Activated naive CD4-positive, alpha-beta T cell treated with anti-CD3 and anti-CD28 coated beads, Interleukin-2, amount 50 U/mL, for 24 hours (primary cell): ENCODE measurements around the gene MZF1.
"Not testable (repeated sequence)": the region's sequence is repeated elsewhere in the genome, so short reads cannot be mapped to it uniquely, and the experiment has no call there.

Experiments used
- H3K27ac Mint-ChIP-seq: one replicate; pipeline ENCODE4 v1.8.0; 2021; ENCODE audit warnings: mild to moderate bottlenecking, mixed read lengths
- H3K27me3 Mint-ChIP-seq: one replicate; pipeline ENCODE4 v1.8.0; 2021; ENCODE audit warnings: mixed read lengths
- H3K36me3 Mint-ChIP-seq: one replicate; pipeline ENCODE4 v1.8.0; 2021; ENCODE audit warnings: mixed read lengths
- H3K4me1 Mint-ChIP-seq: one replicate; pipeline ENCODE4 v1.8.0; 2021; ENCODE audit warnings: mixed read lengths
- H3K4me3 Mint-ChIP-seq: one replicate; pipeline ENCODE4 v1.8.0; 2021; ENCODE audit warnings: mild to moderate bottlenecking, mixed read lengths
- H3K9me3 Mint-ChIP-seq: one replicate; pipeline ENCODE4 v1.8.0; 2021; ENCODE audit warnings: mixed read lengths

Gene MZF1

DNA sequence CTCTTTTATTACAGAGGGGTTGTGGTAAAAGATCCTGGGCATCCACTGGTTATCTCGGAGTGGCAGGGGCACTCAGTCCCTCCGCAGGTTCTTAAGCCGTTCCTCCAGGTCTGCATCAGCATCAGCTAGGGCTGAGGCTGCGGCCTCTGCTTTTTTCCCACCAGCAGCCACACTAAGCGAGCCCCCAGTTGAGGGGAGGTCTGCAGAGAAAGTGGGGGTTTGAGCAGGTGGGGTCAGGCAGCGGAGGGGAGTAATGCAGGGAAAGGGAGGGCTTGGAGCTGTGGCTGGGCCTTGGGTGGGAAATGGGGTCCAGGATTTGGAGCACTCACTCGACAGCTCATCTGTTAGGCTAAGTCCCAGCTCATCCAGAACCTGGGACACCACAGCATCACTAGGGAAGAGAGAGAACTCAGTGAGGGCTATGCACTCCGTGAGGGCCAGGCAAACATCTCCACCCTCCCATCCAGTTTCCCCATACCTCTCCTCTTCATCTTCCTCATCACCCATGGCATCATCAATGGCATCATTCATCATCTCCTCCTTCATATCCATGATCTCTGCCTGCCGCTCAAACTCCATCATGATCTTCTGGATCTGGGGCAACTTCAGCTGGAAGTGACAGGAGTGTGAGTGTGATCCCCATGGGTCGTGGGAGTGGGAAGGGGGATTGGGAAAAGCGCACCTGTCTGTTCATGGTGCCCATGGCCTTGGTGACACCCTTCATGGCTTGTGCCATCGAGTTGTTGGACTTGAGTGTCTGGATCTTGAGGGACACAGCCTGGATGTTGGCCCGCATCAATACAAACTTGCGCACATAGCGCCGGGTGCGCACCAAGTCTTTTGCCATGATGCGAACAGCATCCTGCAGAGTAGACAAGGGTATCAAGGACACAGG lies 21.3 kb downstream of the MZF1 start:
- Mint-ChIP-seq H3K27me3 (no peaks in the 10 kb centered on the region), H3K4me1 (peaks cover 36% of the 10 kb centered on the region), H3K4me3 (no peak overlapping the region), H3K36me3 (peaks cover 23% of the 10 kb centered on the region), H3K27ac (no peak overlapping the region), H3K9me3 (no peaks in the 10 kb centered on the region)

DNA sequence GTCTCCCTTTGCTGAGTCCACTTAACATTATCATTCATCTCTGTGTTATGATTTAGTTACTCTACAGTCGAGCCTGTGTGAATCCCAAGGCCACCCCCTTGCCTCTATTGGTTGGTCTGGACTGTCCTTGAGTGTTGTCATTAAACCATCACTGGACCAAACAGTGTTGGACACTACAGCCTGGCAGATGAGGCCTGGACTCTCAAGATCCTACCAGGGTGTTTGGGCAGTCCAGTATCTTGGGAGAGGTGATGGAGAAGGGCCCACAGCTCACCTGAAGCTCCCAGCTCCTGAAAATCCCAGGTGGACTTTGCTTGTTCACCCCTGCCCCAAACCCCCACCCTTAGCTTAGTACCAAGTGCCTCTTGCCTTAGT lies 22.0 kb downstream of the MZF1 start:
- no peaks in the 10 kb centered on the region for H3K9me3 Mint-ChIP-seq
- peaks cover 24% of the 10 kb centered on the region for H3K36me3 Mint-ChIP-seq
- no peaks in the 10 kb centered on the region for H3K27me3 Mint-ChIP-seq
- peaks cover 36% of the 10 kb centered on the region for H3K4me1 Mint-ChIP-seq
- H3K27ac Mint-ChIP-seq, result no peak overlapping the region
- H3K4me3 Mint-ChIP-seq, result no peak overlapping the region

DNA sequence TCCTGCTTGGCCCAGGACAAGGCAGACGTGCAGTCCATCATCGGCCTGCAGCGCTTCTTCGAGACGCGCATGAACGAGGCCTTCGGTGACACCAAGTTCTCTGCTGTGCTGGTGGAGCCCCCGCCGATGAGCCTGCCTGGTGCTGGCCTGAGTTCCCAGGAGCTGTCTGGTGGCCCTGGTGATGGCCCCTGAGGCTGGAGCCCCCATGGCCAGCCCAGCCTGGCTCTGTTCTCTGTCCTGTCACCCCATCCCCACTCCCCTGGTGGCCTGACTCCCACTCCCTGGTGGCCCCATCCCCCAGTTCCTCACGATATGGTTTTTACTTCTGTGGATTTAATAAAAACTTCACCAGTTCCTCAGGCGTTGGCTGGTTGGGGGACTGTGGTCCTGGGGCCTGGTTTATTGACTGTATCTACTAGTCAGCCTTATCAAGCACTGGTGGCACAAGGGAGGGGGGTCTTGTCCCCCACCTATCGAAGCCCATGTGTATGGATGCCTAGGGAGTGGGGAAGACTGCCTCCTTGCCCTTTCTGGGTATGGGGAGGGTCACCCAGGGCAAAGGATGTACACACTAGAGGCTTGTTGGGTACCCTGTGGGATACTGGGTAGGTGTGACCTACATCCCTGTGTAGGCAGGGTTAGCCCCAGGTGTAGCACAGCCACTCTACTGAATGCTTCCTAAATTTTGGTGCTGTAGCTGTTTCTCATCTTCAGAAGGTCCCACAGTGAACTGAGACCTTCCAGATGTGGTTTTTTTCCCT lies 22.6 kb downstream of the MZF1 start:
- Mint-ChIP-seq H3K9me3 (no peaks in the 10 kb centered on the region), H3K27ac (peak overlapping the region; percentile 35), H3K36me3 (peaks cover 29% of the 10 kb centered on the region), H3K27me3 (no peaks in the 10 kb centered on the region), H3K4me3 (no peak overlapping the region), H3K4me1 (peaks cover 40% of the 10 kb centered on the region)

DNA sequence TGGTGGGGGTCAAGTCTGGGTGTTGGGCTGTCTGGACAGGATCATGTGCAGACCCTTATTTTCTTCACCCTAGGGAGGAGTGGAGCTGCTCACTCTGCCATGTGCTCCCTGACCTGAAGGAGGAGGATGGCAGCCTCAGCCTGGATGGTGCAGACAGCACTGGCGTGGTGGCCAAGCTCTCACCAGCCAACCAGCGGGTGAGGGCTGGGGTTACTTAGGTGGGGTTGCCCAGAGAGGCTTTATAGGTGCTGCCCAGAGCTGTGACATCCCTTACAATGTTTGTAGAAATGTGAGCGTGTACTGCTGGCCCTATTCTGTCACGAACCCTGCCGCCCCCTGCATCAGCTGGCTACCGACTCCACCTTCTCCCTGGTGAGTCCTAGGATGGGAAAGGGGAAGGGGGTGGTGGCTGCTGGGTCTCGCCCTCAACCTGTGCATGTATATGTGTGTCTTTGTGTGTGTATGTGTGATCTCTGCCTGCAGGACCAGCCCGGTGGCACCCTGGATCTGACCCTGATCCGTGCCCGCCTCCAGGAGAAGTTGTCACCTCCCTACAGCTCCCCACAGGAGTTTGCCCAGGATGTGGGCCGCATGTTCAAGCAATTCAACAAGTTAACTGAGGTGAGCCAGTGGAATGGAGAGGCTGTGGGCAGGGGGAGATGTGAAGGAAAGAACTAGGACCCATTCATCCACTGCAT lies 23.3 kb downstream of the MZF1 start:
- H3K4me3 Mint-ChIP-seq, result no peak overlapping the region

DNA sequence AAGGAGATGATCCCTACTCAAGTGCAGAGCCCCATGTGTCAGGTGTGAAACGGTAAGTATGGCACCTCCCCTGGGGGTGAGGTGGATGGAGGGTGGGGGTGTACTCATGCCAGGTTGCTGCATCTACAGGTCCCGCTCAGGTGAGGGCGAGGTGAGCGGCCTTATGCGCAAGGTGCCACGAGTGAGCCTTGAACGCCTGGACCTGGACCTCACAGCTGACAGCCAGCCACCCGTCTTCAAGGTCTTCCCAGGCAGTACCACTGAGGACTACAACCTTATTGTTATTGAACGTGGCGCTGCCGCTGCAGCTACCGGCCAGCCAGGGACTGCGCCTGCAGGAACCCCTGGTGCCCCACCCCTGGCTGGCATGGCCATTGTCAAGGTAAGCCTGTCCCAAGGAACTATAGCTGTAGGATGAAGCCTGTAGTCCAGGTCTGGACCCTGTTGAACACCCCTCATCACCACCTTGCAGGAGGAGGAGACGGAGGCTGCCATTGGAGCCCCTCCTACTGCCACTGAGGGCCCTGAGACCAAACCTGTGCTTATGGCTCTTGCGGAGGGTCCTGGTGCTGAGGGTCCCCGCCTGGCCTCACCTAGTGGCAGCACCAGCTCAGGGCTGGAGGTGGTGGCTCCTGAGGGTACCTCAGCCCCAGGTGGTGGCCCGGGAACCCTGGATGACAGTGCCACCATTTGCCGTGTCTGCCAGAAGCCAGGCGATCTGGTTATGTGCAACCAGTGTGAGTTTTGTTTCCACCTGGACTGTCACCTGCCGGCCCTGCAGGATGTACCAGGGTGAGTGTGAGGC lies 24.1 kb downstream of the MZF1 start:
- Mint-ChIP-seq H3K27me3 (no peaks in the 10 kb centered on the region), H3K4me1 (peaks cover 33% of the 10 kb centered on the region), H3K27ac (peak overlapping the region; percentile 90), H3K9me3 (no peaks in the 10 kb centered on the region), H3K36me3 (peaks cover 33% of the 10 kb centered on the region), H3K4me3 (no peak overlapping the region)

More for the DNA sequence above, 23.3 kb downstream of the MZF1 start:
- no peaks in the 10 kb centered on the region for H3K9me3 Mint-ChIP-seq
- H3K36me3 Mint-ChIP-seq, result peaks cover 33% of the 10 kb centered on the region
- H3K27ac Mint-ChIP-seq, result peak overlapping the region; percentile 90
- peaks cover 34% of the 10 kb centered on the region for H3K4me1 Mint-ChIP-seq
- H3K27me3 Mint-ChIP-seq, result no peaks in the 10 kb centered on the region

DNA sequence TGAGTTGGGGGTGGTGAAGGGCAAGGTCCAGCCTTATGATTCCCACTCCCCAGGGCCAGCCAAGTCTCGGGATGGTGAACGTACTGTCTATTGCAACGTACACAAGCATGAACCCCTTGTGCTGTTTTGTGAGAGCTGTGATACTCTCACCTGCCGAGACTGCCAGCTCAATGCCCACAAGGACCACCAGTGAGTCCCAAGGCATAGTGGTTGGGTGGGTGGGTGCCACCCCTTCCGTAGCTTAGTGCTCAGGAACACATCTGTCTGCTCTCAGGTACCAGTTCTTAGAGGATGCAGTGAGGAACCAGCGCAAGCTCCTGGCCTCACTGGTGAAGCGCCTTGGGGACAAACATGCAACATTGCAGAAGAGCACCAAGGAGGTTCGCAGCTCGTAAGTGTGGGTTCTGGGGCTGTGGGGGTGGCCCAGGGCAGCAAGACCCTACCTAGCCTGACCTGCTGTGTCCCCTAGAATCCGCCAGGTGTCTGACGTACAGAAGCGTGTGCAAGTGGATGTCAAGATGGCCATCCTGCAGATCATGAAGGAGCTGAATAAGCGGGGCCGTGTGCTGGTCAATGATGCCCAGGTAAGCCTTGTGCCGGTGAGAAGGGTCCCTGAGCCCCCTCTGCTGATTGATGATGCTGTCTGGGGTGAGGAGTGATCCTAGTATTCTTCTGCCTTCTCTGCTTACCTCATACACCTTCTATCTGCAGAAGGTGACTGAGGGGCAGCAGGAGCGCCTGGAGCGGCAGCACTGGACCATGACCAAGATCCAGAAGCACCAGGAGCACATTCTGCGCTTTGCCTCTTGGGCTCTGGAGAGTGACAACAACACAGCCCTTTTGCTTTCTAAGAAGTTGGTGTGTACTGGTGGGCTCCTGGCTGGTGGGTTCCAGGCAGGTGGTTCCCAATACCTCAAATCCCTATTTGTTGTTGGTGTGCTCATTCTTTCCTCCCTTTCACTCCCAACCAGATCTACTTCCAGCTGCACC lies 25.5 kb downstream of the MZF1 start:
- H3K27me3 Mint-ChIP-seq, result no peaks in the 10 kb centered on the region
- no peaks in the 10 kb centered on the region for H3K9me3 Mint-ChIP-seq
- H3K27ac Mint-ChIP-seq, result peak overlapping the region; percentile 36
- H3K4me1 Mint-ChIP-seq, result peaks cover 29% of the 10 kb centered on the region
- peak overlapping the region; percentile 96 for H3K4me3 Mint-ChIP-seq
- peaks cover 26% of the 10 kb centered on the region for H3K36me3 Mint-ChIP-seq

DNA sequence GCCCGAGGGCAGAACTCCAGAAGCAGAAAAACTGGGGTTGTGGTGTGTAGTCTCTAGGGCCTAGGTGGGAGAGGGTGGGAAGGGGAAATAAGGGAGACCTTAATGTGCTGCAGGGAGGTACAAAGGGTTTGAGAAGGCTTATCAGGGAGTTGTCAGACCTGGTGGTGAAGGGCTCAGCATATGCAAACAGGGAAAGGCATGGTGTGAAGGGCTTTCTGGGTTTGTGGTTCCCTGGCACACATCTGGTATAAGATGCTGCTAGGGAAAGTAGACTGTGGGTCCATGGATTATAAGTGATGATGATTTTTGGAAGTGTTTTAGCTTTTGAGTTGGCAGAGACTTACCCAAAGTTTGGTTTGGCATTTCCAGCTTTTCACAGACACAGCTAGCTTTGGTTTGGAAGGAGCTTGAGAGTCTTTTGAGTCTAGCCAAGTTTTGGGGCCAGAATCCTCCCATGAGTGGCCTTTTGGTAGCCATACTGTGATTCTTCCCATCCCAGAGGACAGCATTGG lies 27.1 kb downstream of the MZF1 start:
- Mint-ChIP-seq H3K4me1 (peaks cover 26% of the 10 kb centered on the region), H3K27me3 (no peaks in the 10 kb centered on the region), H3K36me3 (peaks cover 23% of the 10 kb centered on the region), H3K9me3 (no peaks in the 10 kb centered on the region), H3K4me3 (peak overlapping the region; percentile 96), H3K27ac (peak overlapping the region; percentile 95)

DNA sequence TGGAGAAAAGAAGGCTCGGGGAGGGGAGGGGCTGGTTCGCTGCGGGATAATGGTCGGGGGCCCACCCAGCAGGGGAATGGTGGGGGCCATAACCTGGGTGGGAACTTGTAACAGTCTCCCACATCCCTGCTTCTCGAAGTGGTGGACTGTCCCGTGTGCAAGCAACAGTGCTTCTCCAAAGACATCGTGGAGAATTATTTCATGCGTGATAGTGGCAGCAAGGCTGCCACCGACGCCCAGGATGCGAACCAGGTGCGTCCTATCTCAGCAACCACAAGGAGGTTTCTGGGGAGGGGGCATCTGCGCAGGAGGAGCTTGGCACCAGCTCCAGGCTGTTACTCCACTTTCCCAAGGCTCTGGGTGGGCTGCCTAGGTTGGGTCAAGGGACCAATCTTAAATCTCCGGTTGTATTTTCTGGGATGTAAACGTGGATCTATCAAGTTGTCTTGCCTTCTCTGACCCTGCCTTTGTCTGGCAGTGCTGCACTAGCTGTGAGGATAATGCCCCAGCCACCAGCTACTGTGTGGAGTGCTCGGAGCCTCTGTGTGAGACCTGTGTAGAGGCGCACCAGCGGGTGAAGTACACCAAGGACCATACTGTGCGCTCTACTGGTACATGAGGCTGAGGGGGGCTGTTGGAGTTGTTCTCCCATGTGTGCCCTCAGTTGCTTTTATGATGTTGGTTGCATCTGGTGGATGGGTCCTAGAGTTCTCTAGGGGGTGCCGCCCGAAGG lies 27.7 kb downstream of the MZF1 start:
- Mint-ChIP-seq H3K4me1 (peaks cover 26% of the 10 kb centered on the region), H3K9me3 (no peaks in the 10 kb centered on the region), H3K27me3 (no peaks in the 10 kb centered on the region), H3K4me3 (peak overlapping the region; percentile 96), H3K27ac (peak overlapping the region; percentile 95), H3K36me3 (peaks cover 22% of the 10 kb centered on the region)

DNA sequence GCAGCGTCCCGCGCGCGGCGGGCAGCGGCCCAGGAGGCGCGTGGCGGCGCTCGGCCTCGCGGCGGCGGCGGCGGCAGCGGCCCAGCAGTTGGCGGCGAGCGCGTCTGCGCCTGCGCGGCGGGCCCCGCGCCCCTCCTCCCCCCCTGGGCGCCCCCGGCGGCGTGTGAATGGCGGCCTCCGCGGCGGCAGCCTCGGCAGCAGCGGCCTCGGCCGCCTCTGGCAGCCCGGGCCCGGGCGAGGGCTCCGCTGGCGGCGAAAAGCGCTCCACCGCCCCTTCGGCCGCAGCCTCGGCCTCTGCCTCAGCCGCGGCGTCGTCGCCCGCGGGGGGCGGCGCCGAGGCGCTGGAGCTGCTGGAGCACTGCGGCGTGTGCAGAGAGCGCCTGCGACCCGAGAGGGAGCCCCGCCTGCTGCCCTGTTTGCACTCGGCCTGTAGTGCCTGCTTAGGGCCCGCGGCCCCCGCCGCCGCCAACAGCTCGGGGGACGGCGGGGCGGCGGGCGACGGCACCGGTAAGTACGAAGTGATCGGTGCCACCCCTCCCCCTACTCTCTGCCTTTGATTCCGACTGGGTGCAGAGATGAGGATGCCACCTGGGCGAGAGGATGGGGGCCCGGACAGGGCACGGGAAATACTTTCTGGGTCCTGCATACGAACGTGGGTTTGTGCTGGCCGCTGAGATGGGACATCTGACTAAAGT lies 28.4 kb downstream of the MZF1 start:
- Mint-ChIP-seq H3K36me3 (peaks cover 20% of the 10 kb centered on the region), H3K4me1 (peaks cover 26% of the 10 kb centered on the region)

DNA sequence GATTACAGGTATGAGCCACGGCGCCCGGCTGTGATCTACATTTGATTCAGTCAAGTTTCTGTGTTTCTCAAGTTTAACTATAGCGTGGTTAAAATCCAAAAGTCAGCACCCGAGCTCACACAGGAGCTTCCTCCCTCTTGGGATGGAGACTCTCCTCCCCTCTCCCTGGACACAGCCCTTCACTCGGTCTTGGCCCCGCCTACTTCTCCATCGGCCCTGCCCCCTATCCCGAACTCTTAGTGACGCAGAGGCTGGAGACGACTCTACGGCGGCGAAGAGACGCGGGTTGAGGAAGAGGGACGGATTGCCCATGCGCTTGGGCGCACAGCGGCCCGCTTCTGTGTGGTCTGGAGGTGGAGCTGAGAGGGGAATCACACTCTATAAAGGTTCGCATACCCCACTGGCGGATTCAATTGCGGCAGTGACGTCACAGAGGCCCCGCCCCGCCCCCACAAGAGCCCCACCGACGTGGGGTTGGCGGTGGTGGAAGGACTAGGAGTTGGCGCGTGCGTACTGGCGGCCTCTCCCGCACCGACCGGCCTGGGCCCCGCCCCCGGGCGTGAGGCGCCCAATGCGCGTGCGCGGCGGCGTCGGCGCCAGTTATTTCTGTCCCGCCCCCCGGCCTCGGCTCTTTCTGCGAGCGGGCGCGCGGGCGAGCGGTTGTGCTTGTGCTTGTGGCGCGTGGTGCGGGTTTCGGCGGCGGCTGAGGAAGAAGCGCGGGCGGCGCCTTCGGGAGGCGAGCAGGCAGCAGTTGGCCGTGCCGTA lies 29.1 kb downstream of the MZF1 start, which contains the start of gene TRIM28:
TSS of gene TRIM28 (plus strand) at position 239 of the 765 bp plus-strand sequence. CDS start 694 bp downstream, outside the sequence.
- H3K4me1 Mint-ChIP-seq, result peaks cover 26% of the 10 kb centered on the region

More for the DNA sequence above, 28.4 kb downstream of the MZF1 start:
- H3K27me3 Mint-ChIP-seq, result no peaks in the 10 kb centered on the region
- no peaks in the 10 kb centered on the region for H3K9me3 Mint-ChIP-seq
- peak overlapping the region; percentile 95 for H3K27ac Mint-ChIP-seq
- H3K4me3 Mint-ChIP-seq, result peak overlapping the region; percentile 96

DNA sequence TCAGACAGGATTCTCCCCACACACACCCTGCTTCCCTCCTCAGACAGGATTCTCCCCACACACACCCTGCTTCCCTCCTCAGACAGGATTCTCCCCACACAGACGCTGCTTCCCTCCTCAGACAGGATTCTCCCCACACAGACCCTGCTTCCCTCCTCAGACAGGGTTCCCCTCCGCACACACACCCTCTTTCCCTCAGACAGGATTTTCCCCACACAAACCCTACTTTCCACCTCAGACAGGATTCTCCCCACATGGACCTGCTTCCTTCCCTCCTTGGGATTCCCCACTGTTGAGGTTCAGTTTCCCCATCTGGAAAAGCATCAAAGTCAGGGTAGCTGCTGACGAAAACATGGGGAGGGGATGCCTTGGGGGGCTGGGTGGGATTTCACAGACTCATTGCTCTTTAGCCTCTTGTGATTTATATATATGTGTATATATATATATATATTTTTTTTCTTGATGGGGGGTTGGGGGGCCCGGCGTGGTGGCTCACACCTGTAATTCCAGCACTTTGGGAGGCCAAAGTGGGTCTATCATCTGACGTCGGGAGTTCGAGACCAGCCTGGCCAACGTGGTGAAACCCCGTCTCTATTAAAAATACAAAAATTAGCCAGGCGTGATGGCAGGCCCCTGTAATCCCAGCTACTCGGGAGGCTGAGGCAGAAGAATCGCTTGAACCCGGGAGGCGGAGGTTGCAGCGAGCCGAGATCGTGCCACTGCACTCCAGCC lies 30.3 kb downstream of the MZF1 start:
- peaks cover 17% of the 10 kb centered on the region for H3K36me3 Mint-ChIP-seq
- peak overlapping the region; percentile 62 for H3K27ac Mint-ChIP-seq

More for the DNA sequence above, 29.1 kb downstream of the MZF1 start, which contains the start of gene TRIM28:
- Mint-ChIP-seq H3K4me3 (peak within 1 kb of the TSS; percentile 96), H3K27me3 (peaks cover 2% of the 10 kb centered on the region), H3K9me3 (no peaks in the 10 kb centered on the region), H3K27ac (peak within 1 kb of the TSS; percentile 99), H3K36me3 (peaks cover 20% of the 10 kb centered on the region)

DNA sequence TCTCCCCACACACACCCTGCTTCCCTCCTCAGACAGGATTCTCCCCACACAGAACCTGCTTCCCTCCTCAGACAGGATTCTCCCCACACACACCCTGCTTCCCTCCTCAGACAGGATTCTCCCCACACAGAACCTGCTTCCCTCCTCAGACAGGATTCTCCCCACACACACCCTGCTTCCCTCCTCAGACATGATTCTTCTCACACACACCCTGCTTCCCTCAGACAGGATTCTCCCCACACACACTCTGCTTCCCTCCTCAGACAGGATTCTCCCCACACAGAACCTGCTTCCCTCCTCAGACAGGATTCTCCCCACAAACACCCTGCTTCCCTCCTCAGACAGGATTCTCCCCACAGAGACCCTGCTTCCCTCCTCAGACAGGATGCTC lies 34.0 kb downstream of the MZF1 start:
- H3K4me1 Mint-ChIP-seq, result peaks cover 11% of the 10 kb centered on the region
- not testable (repeated sequence) for H3K27me3 Mint-ChIP-seq, H3K27ac Mint-ChIP-seq, H3K36me3 Mint-ChIP-seq, H3K9me3 Mint-ChIP-seq
- peak overlapping the region; percentile 19 for H3K4me3 Mint-ChIP-seq

More for the DNA sequence above, 30.3 kb downstream of the MZF1 start:
- peak overlapping the region; percentile 36 for H3K4me3 Mint-ChIP-seq
- peaks cover 25% of the 10 kb centered on the region for H3K4me1 Mint-ChIP-seq
- H3K27me3 Mint-ChIP-seq, H3K9me3 Mint-ChIP-seq: not testable (repeated sequence)
